Gastrocnemius medialis (tissue), 4 donors: Measurements from ENCODE around the gene ELP2. TPM values are rescaled to one million over a fixed set of nuclear protein-coding genes. Genes with fewer than 3 reads are reported as not detected.
"Not testable (repeated sequence)": the region's sequence is repeated elsewhere in the genome, so short reads cannot be mapped to it uniquely, and the experiment has no call there.

Experiments used
- ATAC-seq, 2 donors: fragments of 150-250 bp; one replicate each; pipeline ENCODE4 v1.9.1; 2016
- DNase-seq, 2 donors: peaks; one replicate each; pipeline ENCODE4 v3.0.0-alpha.2; 2019
- H3K27ac ChIP-seq, 4 donors: fragments of 200-600 bp; sonication (generic); 1 replicate in 1 of 4; 2 replicates in 3 of 4; pipeline ENCODE4 v1.5.1; 2016 to 2018; ENCODE audit warnings: mild to moderate bottlenecking in 2 of 4, moderate library complexity in 1 of 4
- H3K27me3 ChIP-seq, 3 donors: fragments of 200-600 bp; sonication (generic) in 2 of 3; 1 replicate in 1 of 3; 2 replicates in 2 of 3; pipeline versions ENCODE4 v1.5.1 to v1.6.0; 2016 to 2019; ENCODE audit warnings: mild to moderate bottlenecking in 1 of 3, moderate library complexity in 1 of 3
- H3K36me3 ChIP-seq, 2 donors: fragments of 200-600 bp; sonication (generic) in 1 of 2; one replicate each; pipeline ENCODE4 v1.5.1; 2017 to 2018
- H3K4me1 ChIP-seq, 2 donors: fragments of 200-600 bp; sonication (generic) in 1 of 2; one replicate each; pipeline ENCODE4 v1.5.1; 2016 to 2017; ENCODE audit warnings: mild to moderate bottlenecking in 2 of 2
- H3K4me3 ChIP-seq, 4 donors: fragments of 200-600 bp; sonication (generic) in 3 of 4; 1 replicate in 1 of 4; 2 replicates in 3 of 4; pipeline ENCODE4 v1.5.1; 2016 to 2019; ENCODE audit warnings: mild to moderate bottlenecking in 2 of 4
- H3K9me3 ChIP-seq, 3 donors: fragments of 200-600 bp; sonication (generic) in 2 of 3; 1 replicate in 1 of 3; 2 replicates in 2 of 3; pipeline ENCODE4 v1.5.1; 2016 to 2019
- CTCF ChIP-seq, 5 experiments: fragments of 450-650 bp in 3 of 5; fragments of 200-600 bp in 2 of 5; sonication (generic) in 2 of 5; IDR thresholded peaks in 4 of 5; conservative IDR thresholded peaks in 1 of 5; 1 replicate in 4 of 5; 2 replicates in 1 of 5; pipeline ENCODE4 v1.5.1; 2016 to 2019; ENCODE audit warnings: antibody characterized with exemption in 5 of 5, mild to moderate bottlenecking in 3 of 5, moderate library complexity in 3 of 5
- POLR2A ChIP-seq, 2 donors: fragments of 450-650 bp; IDR thresholded peaks; one replicate each; pipeline ENCODE4 v1.6.1; 2017; ENCODE audit warnings: antibody characterized with exemption in 2 of 2, mild to moderate bottlenecking in 2 of 2, moderate library complexity in 2 of 2
- in situ Hi-C, 4 donors: fragments of 200-750 bp; cut with MboI; loops; one replicate each; pipeline versions ENCODE4 v1.15.0 to v1.8.0; 2017; ENCODE audit warnings: low sequenced_read_pairs in 4 of 4
- intact Hi-C: fragments of 100-400 bp; cut with DNase I; formaldehyde crosslinking; loops from one replicate; pipeline ENCODE4 v1.15.1; 2023; ENCODE audit warnings: low total_unique reads
- total RNA-seq, 4 donors: library from RNA; depleted of rRNA; stranded (reverse); fragments of >200 nt; gene quantifications; one replicate each; pipeline versions ENCODE4 v1.1.0 to v1.2.3, GENCODE V29; 2016

The ELP2 gene
- total RNA-seq, 4 donors from 2014 or later, result 23.7 to 51.0 (median 42.8) TPM

- ATAC-seq (no peak), DNase-seq (no peak)
- Histone ChIP-seq H3K4me3 (no peak overlapping the region), H3K4me1 (no peaks in the 10 kb centered on the region), H3K36me3 (no peaks in the 10 kb centered on the region), H3K27ac (no peak overlapping the region), H3K27me3 (no peaks in the 10 kb centered on the region), H3K9me3 (no peaks in the 10 kb centered on the region)
- TF ChIP-seq CTCF (IDR thresholded peaks at IDR 0.05 in 4 of 5, conservative IDR thresholded peaks at IDR 0.05 in 1 of 5) (no peak), POLR2A (IDR thresholded peaks at IDR 0.05) (no peak)
- in situ Hi-C loops, result no loop called here
- intact Hi-C loops, result no loop called here
Observed at GRCh38 chr18:36201765-36202164, 72.1 kb downstream of the ELP2 start.

- TF ChIP-seq POLR2A (IDR thresholded peaks at IDR 0.05) (no peak), CTCF (IDR thresholded peaks at IDR 0.05 in 4 of 5, conservative IDR thresholded peaks at IDR 0.05 in 1 of 5) (no peak)
- DNase-seq, result no peak
- peaks cover 0 to 3% (median 0%) of the 10 kb centered on the region in 3 donors for H3K9me3 ChIP-seq
- intact Hi-C loops (no loop called here), in situ Hi-C loops (no loop called here)
- no peak for ATAC-seq
- H3K27ac ChIP-seq, result no peak overlapping the region
- no peak overlapping the region for H3K4me3 ChIP-seq
- no peaks in the 10 kb centered on the region for H3K4me1 ChIP-seq
- H3K27me3 ChIP-seq, result no peaks in the 10 kb centered on the region
- H3K36me3 ChIP-seq, result no peaks in the 10 kb centered on the region
Observed at GRCh38 chr18:36203360-36203895, 73.7 kb downstream of the ELP2 start.

- in situ Hi-C loops (no loop called here), intact Hi-C loops (no loop called here)
- Histone ChIP-seq H3K4me3 (no peak overlapping the region), H3K4me1 (no peaks in the 10 kb centered on the region), H3K27me3 (no peaks in the 10 kb centered on the region), H3K9me3 (peaks cover 0 to 4% (median 0%) of the 10 kb centered on the region in 3 donors), H3K36me3 (no peaks in the 10 kb centered on the region), H3K27ac (no peak overlapping the region)
- ATAC-seq, result no peak
- TF ChIP-seq CTCF (IDR thresholded peaks at IDR 0.05 in 4 of 5, conservative IDR thresholded peaks at IDR 0.05 in 1 of 5), result no peak
- TF ChIP-seq POLR2A (IDR thresholded peaks at IDR 0.05), result no peak
- no peak for DNase-seq
Observed at GRCh38 chr18:36205166-36205565, 75.5 kb downstream of the ELP2 start.

- H3K27me3 ChIP-seq, result no peaks in the 10 kb centered on the region
- no peak for TF ChIP-seq CTCF (IDR thresholded peaks at IDR 0.05 in 4 of 5, conservative IDR thresholded peaks at IDR 0.05 in 1 of 5)
- TF ChIP-seq POLR2A (IDR thresholded peaks at IDR 0.05), result no peak
- in situ Hi-C loops (no loop called here), intact Hi-C loops (no loop called here)
- ATAC-seq (no peak), DNase-seq (no peak)
- peaks cover 0 to 4% (median 0%) of the 10 kb centered on the region in 3 donors for H3K9me3 ChIP-seq
- H3K4me3 ChIP-seq, result no peak overlapping the region
- no peaks in the 10 kb centered on the region for H3K4me1 ChIP-seq
- H3K36me3 ChIP-seq, result no peaks in the 10 kb centered on the region
- H3K27ac ChIP-seq, result no peak overlapping the region
Observed at GRCh38 chr18:36207303-36207702, 77.6 kb downstream of the ELP2 start.

- DNase-seq, H3K36me3 ChIP-seq, ATAC-seq, H3K27me3 ChIP-seq, H3K4me3 ChIP-seq, intact Hi-C loops, H3K27ac ChIP-seq, in situ Hi-C loops, H3K4me1 ChIP-seq, H3K9me3 ChIP-seq: not testable (repeated sequence)
Observed at GRCh38 chr18:36207969-36208368, 78.3 kb downstream of the ELP2 start.
